Epithelial cell of esophagus (primary cell): ENCODE data around the gene NADK.
"Not testable (repeated sequence)": the region's sequence is repeated elsewhere in the genome, so short reads cannot be mapped to it uniquely, and the experiment has no call there.

Source experiments
- DNase-seq: peaks from one replicate; pipeline ENCODE4 v3.0.0; 2010; ENCODE audit warnings: low read depth
- H3K4me3 ChIP-seq: 2 replicates; pipeline ENCODE4 v1.5.1; 2011; ENCODE audit warnings: mild to moderate bottlenecking, low read length, control low read depth
- CTCF ChIP-seq: IDR thresholded peaks from 2 replicates; pipeline ENCODE4 v1.5.1; 2011; ENCODE audit warnings: low read depth, mild to moderate bottlenecking, low read length, control low read depth, inconsistent platforms; ENCODE audit not compliant: insufficient read depth; ENCODE audit errors: missing control alignments

NADK gene

GRCh38 chr1:1753607-1754005 lies 24.7 kb downstream of the NADK start:
- TF ChIP-seq CTCF: no peak
- no peak for DNase-seq

GRCh38 chr1:1752636-1753606 lies 25.3 kb downstream of the NADK start:
- no peak for DNase-seq
- TF ChIP-seq CTCF: no peak
- no peak overlapping the region for H3K4me3 ChIP-seq

More at GRCh38 chr1:1753607-1754005, 24.7 kb downstream of the NADK start:
- H3K4me3 ChIP-seq: no peak overlapping the region

GRCh38 chr1:1752190-1752589 lies 26.1 kb downstream of the NADK start:
- no peak overlapping the region for H3K4me3 ChIP-seq
- no peak for DNase-seq
- TF ChIP-seq CTCF: no peak

GRCh38 chr1:1749941-1750340 lies 28.3 kb downstream of the NADK start:
- DNase-seq, H3K4me3 ChIP-seq: not testable (repeated sequence)

DNA sequence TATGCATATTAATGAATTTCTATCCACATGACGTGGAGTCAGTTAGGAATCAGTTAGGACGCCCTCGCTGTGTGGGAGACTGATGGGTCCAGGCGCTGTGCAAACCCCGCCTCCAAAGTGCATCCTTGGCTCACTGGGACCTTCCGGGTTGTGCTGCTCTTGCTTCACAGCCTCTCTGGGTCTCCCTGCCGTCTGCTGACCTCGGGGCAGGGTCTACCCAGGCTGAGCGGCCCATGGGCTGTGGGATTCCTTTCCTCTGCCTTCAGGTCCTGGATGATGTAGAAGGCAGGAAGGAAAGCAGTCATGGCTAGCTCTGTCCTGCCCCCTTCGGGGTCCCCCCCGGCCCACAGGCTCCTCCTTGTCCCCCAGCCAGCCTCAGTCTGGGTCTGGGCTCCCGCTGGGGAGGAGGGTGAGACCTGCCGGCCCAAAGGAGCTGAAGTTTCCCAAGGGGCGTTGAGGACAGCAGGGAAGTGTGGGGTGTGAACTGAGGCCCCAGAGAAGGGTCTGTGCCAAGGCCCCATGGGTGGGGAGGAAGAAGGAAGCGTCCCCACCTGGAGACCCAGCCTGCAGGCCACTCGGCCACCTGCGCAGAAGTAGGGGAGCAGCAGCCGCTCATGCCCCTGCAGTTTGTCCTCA lies 29.5 kb downstream of the NADK start:
- no peak for DNase-seq
- H3K4me3 ChIP-seq: no peak overlapping the region
- no peak for TF ChIP-seq CTCF

GRCh38 chr1:1746566-1746909 lies 31.7 kb downstream of the NADK start:
- not testable (repeated sequence) for H3K4me3 ChIP-seq, DNase-seq

DNA sequence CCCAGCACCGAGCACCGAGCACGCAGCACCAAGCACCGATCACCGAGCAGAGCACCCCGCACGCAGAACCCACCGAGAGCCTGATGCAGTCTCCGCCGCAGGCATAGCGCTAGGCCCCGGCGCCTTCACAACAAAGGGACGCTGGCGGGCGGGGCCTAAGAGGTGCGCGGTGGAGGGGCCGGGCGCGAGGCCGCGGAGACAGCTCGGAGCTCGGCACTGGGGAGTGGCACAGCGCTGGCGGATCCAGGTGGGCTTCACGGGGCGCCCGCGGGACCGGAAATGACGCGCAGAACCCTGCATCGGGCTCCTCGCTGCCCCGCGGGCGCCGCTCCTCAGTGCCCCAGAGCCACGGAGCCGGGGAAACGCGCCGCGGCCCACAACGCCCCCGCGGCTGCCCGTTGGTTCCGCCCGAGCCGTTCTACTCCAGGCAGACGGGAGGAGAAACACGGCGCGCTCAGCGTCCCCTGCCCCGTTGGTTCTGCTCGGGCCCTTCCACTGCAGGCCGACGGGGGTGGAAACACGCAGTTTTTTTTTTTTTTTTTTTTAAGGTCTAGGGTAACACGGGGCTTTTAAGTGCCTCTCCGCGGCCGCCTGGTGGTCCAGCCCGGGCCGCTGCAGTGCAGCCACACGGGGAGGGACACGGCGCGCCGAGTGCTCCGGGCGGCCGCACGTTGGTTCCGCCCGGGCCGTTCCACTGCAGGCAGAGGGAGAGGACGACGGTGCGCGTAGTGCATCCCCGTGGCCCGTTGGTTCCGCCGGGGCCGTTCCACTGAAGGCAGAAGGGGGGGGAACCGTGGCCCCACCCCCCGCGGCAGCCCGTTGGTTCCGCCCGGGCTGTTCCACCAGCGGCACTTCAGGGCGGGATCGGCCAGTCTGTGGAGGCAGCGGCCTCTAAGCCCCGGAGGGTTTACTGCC lies 32.4 kb downstream of the NADK start:
- peak; percentile 42 for DNase-seq
- H3K4me3 ChIP-seq: peak overlapping the region; percentile 32

GRCh38 chr1:1742529-1742928 lies 35.7 kb downstream of the NADK start:
- DNase-seq, H3K4me3 ChIP-seq: not testable (repeated sequence)

DNA sequence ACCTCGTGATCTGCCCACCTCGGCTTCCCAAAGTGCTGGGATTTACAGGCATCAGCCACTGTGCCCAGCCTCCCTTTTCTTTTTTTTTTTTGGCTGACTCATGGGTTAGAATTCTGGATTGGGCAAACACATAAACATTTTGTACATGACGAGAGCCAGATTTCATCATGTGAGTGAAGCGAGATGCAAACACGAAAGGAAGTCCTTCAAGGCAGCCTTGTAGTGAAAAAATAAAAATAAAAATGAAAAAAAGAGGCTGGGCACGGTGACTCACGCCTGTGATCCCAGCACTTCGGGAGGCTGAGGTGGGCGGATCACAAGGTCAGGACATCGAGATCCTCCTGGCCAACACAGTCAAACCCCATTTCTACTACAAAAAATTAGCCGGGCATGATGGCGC lies 37.3 kb downstream of the NADK start:
- peak; percentile 95 for DNase-seq
- H3K4me3 ChIP-seq: not testable (repeated sequence)

GRCh38 chr1:1738799-1739337 lies 39.4 kb downstream of the NADK start:
- DNase-seq, H3K4me3 ChIP-seq: not testable (repeated sequence)

GRCh38 chr1:1737675-1738590 lies 40.3 kb downstream of the NADK start:
- not testable (repeated sequence) for DNase-seq, H3K4me3 ChIP-seq
